DMS 273 (cell line): ENCODE measurements around the gene SVOPL.

Source experiments
- DNase-seq: peaks from one replicate; lab custom pipeline; 2025; ENCODE audit not compliant: unreplicated experiment; lab: John Stamatoyannopoulos, UW

SVOPL gene

GRCh38 chr7:138565451-138566114 lies 135.6 kb downstream of the SVOPL start:
- DNase-seq, result peak; percentile 25

- DNase-seq, result no peak
These were observed 136.1 kb downstream of the SVOPL start for GRCh38 chr7:138565071-138565450.

GRCh38 chr7:138564365-138564764 lies 136.8 kb downstream of the SVOPL start:
- DNase-seq, result no peak

GRCh38 chr7:138563808-138564207 lies 137.4 kb downstream of the SVOPL start:
- no peak for DNase-seq

- no peak for DNase-seq
These were observed 141.7 kb downstream of the SVOPL start for GRCh38 chr7:138559448-138559847.

GRCh38 chr7:138556771-138557484 lies 144.2 kb downstream of the SVOPL start:
- DNase-seq, result no peak

GRCh38 chr7:138555684-138556083 lies 145.5 kb downstream of the SVOPL start:
- no peak for DNase-seq

- DNase-seq, result no peak
These were observed 146.5 kb downstream of the SVOPL start for GRCh38 chr7:138554674-138555073.

- no peak for DNase-seq
These were observed 147.4 kb downstream of the SVOPL start for GRCh38 chr7:138553805-138554204.

- no peak for DNase-seq
These were observed 150.1 kb downstream of the SVOPL start for GRCh38 chr7:138551102-138551501.

- DNase-seq, result no peak
These were observed 150.8 kb downstream of the SVOPL start for GRCh38 chr7:138550337-138550736.

- DNase-seq, result no peak
These were observed 152.1 kb downstream of the SVOPL start for GRCh38 chr7:138549082-138549481.

- DNase-seq, result no peak
These were observed 154.3 kb downstream of the SVOPL start for GRCh38 chr7:138546829-138547228.

- no peak for DNase-seq
These were observed 155.0 kb downstream of the SVOPL start for GRCh38 chr7:138546064-138546619.

- DNase-seq, result no peak
These were observed 156.0 kb downstream of the SVOPL start for GRCh38 chr7:138545123-138545522.
